ENCODE measurements around the gene METTL5.
A peak's percentile ranks its signal among the peaks of the same experiment; 100 is the strongest.
"Not testable (repeated sequence)": the region's sequence is repeated elsewhere in the genome, so short reads cannot be mapped to it uniquely, and the experiment has no call there.

Gene METTL5

GRCh38 chr2:169824373-169825333, at the start of gene METTL5:
Gene METTL5, minus strand, starts transcription at chr2:169824905. Its CDS starts 308 bp downstream, at chr2:169824597.
- peak; percentile 66 for DNase-seq

GRCh38 chr2:169871994-169872393, 47.3 kb upstream of the METTL5 start:
- DNase-seq: no peak

DNA sequence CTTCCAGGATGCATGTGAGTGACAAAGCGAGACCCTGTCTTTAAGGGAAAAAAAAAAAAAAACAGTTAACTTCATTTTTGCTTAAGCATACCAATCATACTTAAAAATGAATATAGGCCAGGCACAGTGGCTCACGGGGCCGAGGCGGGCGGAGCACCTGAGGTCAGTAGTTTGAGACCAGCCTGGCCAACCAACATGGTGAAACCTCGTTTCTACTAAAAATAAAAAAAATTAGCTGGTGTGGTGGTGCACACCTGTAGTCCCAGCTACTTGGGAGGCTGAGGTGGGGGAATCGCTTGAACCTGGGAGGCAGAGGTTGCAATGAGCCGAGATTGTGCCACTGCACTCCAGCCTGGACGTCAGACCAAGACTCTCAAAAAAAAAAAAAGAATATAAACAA, 46.7 kb upstream of the METTL5 start:
- not testable (repeated sequence) for DNase-seq

DNA sequence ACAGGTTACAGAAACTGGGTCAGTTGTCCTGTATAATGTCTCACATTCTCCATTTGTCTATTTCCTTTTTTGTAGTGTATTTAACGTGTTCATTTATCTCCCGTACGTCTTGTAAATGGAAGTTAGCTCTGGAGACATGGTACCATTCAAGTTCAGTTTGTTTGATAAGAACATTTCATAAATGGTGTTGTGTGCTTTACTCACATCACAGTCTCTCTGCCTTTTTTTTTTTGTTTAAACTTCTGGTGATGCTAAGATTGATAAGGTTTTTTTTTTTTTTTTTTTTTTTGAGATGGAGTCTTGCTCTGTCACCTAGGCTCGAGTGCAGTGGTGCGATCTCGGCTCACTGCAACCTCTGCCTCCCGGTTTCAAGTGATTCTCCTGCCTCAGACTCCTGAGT, 44.2 kb upstream of the METTL5 start:
- DNase-seq: no peak

- DNase-seq: no peak
These were observed 42.9 kb upstream of the METTL5 start for GRCh38 chr2:169867579-169867978.

- not testable (repeated sequence) for DNase-seq
These were observed 41.5 kb upstream of the METTL5 start for GRCh38 chr2:169866230-169866629.

DNA sequence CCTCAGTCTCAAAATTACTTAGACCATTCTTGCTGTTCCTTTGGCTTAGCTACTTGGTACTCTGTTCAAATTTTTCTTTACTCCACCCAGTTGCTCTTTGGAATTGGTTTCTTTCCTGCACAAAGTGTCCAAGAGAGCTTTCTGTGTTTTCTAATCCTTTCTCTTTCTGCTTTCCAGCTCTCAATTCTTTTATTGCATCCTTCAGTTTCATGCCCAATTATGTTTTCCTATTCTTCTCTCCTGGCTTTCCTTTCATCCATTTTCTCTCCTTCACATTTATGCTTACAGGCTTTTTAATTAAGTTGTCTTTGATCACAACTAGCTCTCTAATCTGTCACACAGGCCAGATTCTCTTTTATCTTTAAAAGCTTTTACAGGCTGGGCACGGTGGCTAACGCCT, 40.8 kb upstream of the METTL5 start:
- no peak for DNase-seq

- no peak for DNase-seq
These were observed 38.1 kb upstream of the METTL5 start for GRCh38 chr2:169862816-169863215.

- DNase-seq: no peak
These were observed 35.4 kb upstream of the METTL5 start for GRCh38 chr2:169860149-169860548.

DNA sequence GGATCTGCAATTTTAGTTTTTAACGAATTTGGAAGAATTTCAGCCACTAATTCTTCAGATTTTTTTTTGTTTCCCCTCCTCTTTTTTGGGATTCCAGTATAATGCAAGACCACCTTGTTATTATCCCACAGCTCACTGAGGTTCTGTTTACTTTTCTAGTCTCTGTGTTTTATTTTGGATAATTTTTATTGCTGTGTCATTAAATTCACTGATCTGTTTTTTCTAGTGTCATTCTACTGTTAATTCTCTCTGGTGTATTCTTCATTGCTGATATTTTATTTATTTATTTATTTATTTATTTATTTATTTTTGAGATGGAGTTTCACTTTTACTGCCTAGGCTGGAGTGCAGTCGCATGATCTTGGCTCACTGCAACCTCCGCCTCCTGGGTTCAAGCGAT, 34.7 kb upstream of the METTL5 start:
- no peak for DNase-seq

DNA sequence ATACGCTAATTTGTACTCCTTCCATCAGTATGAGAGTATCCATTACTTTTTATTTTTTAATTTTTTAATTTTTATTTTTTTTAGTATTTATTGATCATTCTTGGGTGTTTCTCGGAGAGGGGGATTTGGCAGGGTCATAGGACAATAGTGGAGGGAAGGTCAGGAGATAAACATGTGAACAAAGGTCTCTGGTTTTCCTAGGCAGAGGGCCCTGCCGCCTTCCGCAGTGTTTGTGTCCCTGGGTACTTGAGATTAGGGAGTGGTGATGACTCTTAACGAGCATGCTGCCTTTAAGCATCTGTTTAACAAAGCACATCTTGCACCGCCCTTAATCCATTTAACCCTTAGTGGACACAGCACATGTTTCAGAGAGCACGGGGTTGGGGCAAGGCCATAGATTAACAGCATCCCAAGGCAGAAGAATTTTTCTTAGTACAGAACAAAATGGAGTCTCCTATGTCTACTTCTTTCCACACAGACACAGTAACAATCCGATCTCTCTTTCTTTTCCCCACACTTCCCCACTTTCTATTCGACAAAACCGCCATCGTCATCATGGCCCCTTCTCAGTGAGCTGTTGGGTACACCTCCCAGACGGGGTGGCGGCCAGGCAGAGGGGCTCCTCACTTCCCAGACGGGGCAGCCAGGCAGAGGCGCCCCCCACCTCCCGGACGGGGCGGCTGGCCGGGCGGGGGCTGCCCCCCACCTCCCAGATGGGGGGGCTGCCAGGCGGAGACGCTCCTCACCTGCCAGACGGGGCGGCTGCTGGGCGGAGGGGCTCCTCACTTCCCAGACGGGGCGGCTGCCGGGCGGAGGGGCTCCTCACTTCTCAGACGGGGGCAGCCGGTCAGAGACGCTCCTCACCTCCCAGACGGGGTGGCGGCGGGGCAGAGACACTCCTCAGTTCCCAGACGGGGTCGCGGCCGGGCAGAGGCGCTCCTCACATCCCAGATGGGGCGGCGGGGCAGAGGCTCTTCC, 30.9 kb upstream of the METTL5 start:
- DNase-seq: not testable (repeated sequence)

- DNase-seq: no peak
These were observed 28.4 kb upstream of the METTL5 start for GRCh38 chr2:169853041-169853668.

DNA sequence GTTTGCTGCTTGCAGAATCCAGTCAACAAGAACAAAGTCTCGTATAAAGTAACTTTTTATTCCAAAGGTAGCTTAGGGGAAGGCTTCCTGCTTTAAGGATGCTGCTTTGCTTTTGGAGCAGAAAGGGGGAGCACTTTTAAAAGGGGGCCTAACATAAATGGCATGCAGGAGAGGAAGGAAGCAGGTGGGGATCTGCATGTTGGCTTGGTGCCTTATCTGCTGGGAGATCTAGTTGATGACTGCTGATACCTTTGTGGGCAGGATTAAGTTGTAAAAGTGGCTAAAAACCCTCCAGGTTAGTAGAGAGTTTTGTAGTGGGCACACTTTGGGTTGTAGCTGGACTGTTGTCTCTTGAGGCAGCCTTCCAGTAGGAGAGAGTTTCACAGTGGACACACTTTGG, 25.0 kb upstream of the METTL5 start:
- DNase-seq: no peak

GRCh38 chr2:169848959-169849693, 24.4 kb upstream of the METTL5 start:
- DNase-seq: not testable (repeated sequence)

GRCh38 chr2:169845016-169845415, 20.3 kb upstream of the METTL5 start:
- no peak for DNase-seq

- not testable (repeated sequence) for DNase-seq
These were observed 16.9 kb upstream of the METTL5 start for GRCh38 chr2:169841625-169842024.

DNA sequence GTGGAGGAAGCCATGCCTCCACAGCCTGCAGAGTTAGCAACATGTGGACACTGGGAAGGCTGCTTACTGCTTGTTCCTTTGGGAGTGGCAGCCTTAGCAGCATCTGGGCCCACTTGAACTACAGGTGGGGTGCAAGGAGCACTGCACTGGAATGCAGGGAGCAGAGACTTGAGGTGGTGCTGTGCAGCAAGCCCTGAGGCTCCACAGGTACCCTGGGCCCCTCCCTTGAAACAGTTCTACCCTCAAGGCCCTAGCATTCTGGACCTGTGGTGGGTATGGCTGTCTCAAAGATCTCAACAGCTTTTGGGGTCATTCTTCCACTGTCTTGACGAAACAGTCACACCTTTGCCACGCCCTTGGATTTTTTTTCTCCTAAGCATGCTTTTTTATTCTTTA, 16.0 kb upstream of the METTL5 start:
- DNase-seq: no peak

DNA sequence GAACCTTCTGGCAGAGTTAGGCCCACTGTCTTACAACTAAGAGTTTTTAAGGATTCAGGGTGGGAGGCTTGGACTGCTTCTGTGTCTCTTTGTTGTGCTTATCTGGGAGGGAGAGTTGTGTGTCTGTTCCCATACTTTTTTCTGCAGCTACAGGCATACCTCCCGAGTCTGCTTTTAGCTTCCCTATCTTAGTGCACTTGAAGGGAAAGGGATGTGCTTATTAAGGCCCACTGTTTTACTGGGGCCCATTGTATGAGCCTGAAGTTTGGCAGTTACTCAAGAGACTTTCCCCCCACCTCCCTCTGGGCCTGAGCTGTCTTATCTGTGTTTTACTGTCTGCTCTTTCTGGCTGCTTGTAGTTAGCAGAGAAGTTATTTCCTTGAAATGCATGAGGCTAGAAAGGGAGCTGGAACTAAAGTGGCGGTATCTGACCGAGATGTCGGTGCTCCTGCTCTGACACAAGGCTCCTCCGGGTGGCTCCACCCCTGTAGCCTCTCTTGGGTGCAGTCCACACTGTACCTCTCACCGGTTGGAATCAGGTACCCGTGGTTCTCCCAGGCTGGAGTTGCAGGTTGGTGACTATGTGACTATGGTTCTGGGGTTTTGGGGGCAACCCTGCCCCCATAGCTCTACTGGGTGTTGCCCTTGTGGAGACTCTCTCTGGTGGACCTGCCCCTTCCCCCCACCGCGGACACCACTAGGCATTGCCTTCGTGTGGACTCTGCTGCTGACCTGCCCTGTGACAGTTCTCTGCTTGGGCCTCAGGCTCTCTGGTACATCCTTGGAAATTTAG, 15.4 kb upstream of the METTL5 start:
- DNase-seq: no peak

DNA sequence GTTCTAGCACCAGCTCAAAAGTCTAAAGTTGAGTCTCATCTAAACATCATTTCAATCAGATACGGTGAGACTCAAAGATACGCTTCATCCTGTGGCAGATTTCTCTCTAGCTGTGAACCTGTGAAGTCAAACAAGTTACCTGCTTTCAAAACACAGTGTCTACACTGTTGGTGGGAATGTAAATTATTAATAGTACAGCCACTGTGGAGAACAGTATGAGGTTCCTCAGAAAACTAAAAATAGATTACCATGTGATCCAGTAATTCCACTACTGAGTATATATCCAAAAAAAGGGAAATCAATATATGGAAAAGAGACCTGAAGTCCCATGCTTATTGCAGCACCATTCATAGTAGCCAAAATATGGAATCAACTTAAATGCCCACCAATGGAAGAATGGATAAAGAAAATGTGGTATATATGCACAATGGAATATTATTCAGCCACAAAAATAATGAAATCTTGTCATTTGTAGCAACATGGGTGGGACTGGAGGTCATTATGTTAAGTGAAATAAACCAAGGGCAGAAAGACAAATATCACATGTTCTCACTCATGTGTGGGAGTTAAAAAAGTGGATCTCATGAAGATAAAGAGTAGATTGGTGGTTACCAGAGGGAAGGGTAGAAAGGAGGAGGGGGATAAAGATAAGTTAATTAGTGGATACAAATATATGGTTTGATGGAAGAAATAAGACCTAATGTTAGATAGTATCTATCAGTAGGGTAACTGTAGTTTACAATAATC, 14.2 kb upstream of the METTL5 start:
- no peak for DNase-seq

GRCh38 chr2:169834401-169834800, 9.7 kb upstream of the METTL5 start:
- no peak for DNase-seq
